GM12878 (cell line): ENCODE data around the gene SLC25A27. TPM values are rescaled to one million over a fixed set of nuclear protein-coding genes. Genes with fewer than 3 reads are reported as not detected.

Experiments used
- ATAC-seq: fragments of 200-7000 bp; cut with Tn5 transposase; 3 replicates; pipeline ENCODE4 v1.9.1; 2020; ENCODE audit warnings: mild to moderate bottlenecking, moderate library complexity
- BruUV-seq: library from RNA; stranded (reverse); fragments of 400-500 nt; replicated peaks from 2 replicates; lab custom pipeline; 2021; lab: Mats Ljungman, UMichigan
- CTCF ChIA-PET: fragments of 300-600 bp; sonication (Branson Sonifier 250); formaldehyde crosslinking; extraction: SDS; loops from one replicate; lab custom pipeline; 2021; ENCODE audit warnings: inconsistent platforms; lab: Yijun Ruan, JAX
- POLR2A ChIA-PET: fragments of 350-600 bp; formaldehyde crosslinking; extraction: SDS; loops from one replicate; lab custom pipeline; 2021; ENCODE audit warnings: inconsistent platforms; lab: Charles Lee
- RAD21 ChIA-PET: fragments of 300-600 bp; sonication (Branson Sonifier 250); formaldehyde crosslinking; loops from one replicate; lab custom pipeline; 2023; ENCODE audit warnings: antibody characterized with exemption; ENCODE audit not compliant: unreplicated experiment; lab: Charles Lee
- SMC1A ChIA-PET: fragments of 300-600 bp; sonication (Branson Sonifier 250); formaldehyde crosslinking; loops from one replicate; lab custom pipeline; 2023; ENCODE audit not compliant: unreplicated experiment, uncharacterized antibody; lab: Charles Lee
- DNase-seq: peaks from one replicate; pipeline ENCODE4 v3.0.0-alpha.2; 2011; ENCODE audit warnings: low read depth, low spot score
- FAIRE-seq: peaks from 3 replicates; lab custom pipeline; 2011; peaks lifted over from hg19 to GRCh38; lab: Jason Lieb, UNC
- H2AFZ ChIP-seq: 2 replicates; pipeline ENCODE4 v1.6.0; 2011; ENCODE audit warnings: low read depth, low read length, control low read depth; ENCODE audit not compliant: control insufficient read depth
- H3K27ac ChIP-seq: 2 replicates; pipeline ENCODE4 v1.5.1; 2011; ENCODE audit warnings: control low read depth; ENCODE audit not compliant: control insufficient read depth, insufficient read depth
- H3K27me3 ChIP-seq, 2 experiments: replicated peaks in 1 of 2; 2 replicates each; pipeline versions ENCODE4 v1.6.0 to v1.6.1; 2011; ENCODE audit warnings: low read length in 1 of 2; ENCODE audit not compliant: control insufficient read depth in 2 of 2, insufficient read depth in 2 of 2
- H3K36me3 ChIP-seq, 2 experiments: 2 replicates each; pipeline ENCODE4 v1.5.1; 2011; ENCODE audit warnings: low read length in 1 of 2; ENCODE audit not compliant: control insufficient read depth in 2 of 2, insufficient read depth in 2 of 2
- H3K4me1 ChIP-seq: 2 replicates; pipeline ENCODE4 v1.6.1; 2011; ENCODE audit warnings: mild to moderate bottlenecking, low read length, moderate library complexity, mixed read lengths; ENCODE audit not compliant: control insufficient read depth, insufficient read depth
- H3K4me2 ChIP-seq: 2 replicates; pipeline ENCODE4 v1.6.0; 2011; ENCODE audit warnings: control low read depth; ENCODE audit not compliant: control insufficient read depth, insufficient read depth
- H3K4me3 ChIP-seq: fragments of 200-600 bp; sonication (generic); 2 replicates; pipeline ENCODE4 v1.5.1; 2016
- H3K79me2 ChIP-seq: 2 replicates; pipeline ENCODE4 v1.6.0; 2011; ENCODE audit warnings: low read length; ENCODE audit not compliant: control insufficient read depth, insufficient read depth
- H3K9ac ChIP-seq: 2 replicates; pipeline ENCODE4 v1.8.0; 2011; ENCODE audit warnings: low read length, control low read depth, mixed read lengths; ENCODE audit not compliant: control insufficient read depth, insufficient read depth
- H3K9me3 ChIP-seq: replicated peaks from 3 replicates; pipeline ENCODE4 v1.5.1; 2011; ENCODE audit warnings: mild to moderate bottlenecking, low read length; ENCODE audit not compliant: control insufficient read depth, insufficient read depth
- H4K20me1 ChIP-seq: 2 replicates; pipeline ENCODE4 v1.6.0; 2011; ENCODE audit not compliant: control insufficient read depth, insufficient read depth
- BCL11A ChIP-seq: IDR thresholded peaks from 2 replicates; pipeline ENCODE4 v1.6.1; 2011; ENCODE audit warnings: low read depth, low read length
- BRCA1 ChIP-seq: IDR thresholded peaks from 2 replicates; pipeline ENCODE4 v1.6.1; 2011; ENCODE audit warnings: low read depth, low read length, improper control_type of control experiment
- FOXK2 ChIP-seq: fragments of 450-650 bp; IDR thresholded peaks from 2 replicates; pipeline ENCODE4 v1.6.1; 2017; ENCODE audit warnings: mild to moderate bottlenecking, moderate library complexity
- GATAD2B ChIP-seq: fragments of 450-650 bp; conservative IDR thresholded peaks from 2 replicates; pipeline ENCODE4 v1.6.1; 2017; ENCODE audit warnings: low read depth, mild to moderate bottlenecking, moderate library complexity
- HCFC1 ChIP-seq: fragments of 150-350 bp; IDR thresholded peaks from 2 replicates; pipeline ENCODE4 v1.6.1; 2014; ENCODE audit warnings: low read length
- JUND ChIP-seq: IDR thresholded peaks from 2 replicates; pipeline ENCODE4 v1.6.1; 2012; ENCODE audit warnings: low read depth, mild to moderate bottlenecking, low read length, improper control_type of control experiment, moderate library complexity
- KLF5 ChIP-seq: fragments of 450-650 bp; IDR thresholded peaks from 2 replicates; pipeline ENCODE4 v1.6.1; 2014; ENCODE audit warnings: mild to moderate bottlenecking; ENCODE audit not compliant: partially characterized antibody
- MYB ChIP-seq: fragments of 150-350 bp; IDR thresholded peaks from 2 replicates; pipeline ENCODE4 v1.6.1; 2014; ENCODE audit warnings: mild to moderate bottlenecking, low read depth, low read length, borderline replicate concordance
- NBN ChIP-seq: fragments of 450-650 bp; IDR thresholded peaks from 2 replicates; pipeline ENCODE4 v1.6.1; 2016
- NFYA ChIP-seq: IDR thresholded peaks from 2 replicates; pipeline ENCODE4 v1.6.1; 2011; ENCODE audit warnings: low read depth, mild to moderate bottlenecking, low read length, improper control_type of control experiment, borderline replicate concordance
- NFYB ChIP-seq: IDR thresholded peaks from 2 replicates; pipeline ENCODE4 v1.6.1; 2011; ENCODE audit warnings: low read depth, mild to moderate bottlenecking, low read length, improper control_type of control experiment, moderate library complexity; ENCODE audit not compliant: insufficient read depth
- PAX5 ChIP-seq: IDR thresholded peaks from 2 replicates; pipeline ENCODE4 v1.6.1; 2011; ENCODE audit warnings: low read depth, low read length, borderline replicate concordance
- RUNX3 ChIP-seq: IDR thresholded peaks from 2 replicates; pipeline ENCODE4 v1.6.1; 2012; ENCODE audit warnings: low read length, inconsistent platforms
- SIX5 ChIP-seq: IDR thresholded peaks from 2 replicates; pipeline ENCODE4 v1.6.1; 2011; ENCODE audit warnings: mild to moderate bottlenecking, low read depth, low read length, moderate library complexity; ENCODE audit not compliant: severe bottlenecking
- TCF12 ChIP-seq: IDR thresholded peaks from 2 replicates; pipeline ENCODE4 v1.6.1; 2011; ENCODE audit warnings: low read depth, mild to moderate bottlenecking, low read length
- USF2 ChIP-seq: IDR thresholded peaks from 2 replicates; pipeline ENCODE4 v1.6.1; 2011; ENCODE audit warnings: low read depth, low read length, improper control_type of control experiment, borderline replicate concordance
- WGBS: methylation state at CpG from one replicate; pipeline ENCODE4 v1.1.6; 2016; ENCODE audit warnings: low lambda C conversion rate; ENCODE audit not compliant: insufficient replicate concordance, insufficient coverage; ENCODE audit errors: missing lambda C conversion rate; 5-methylcytosine and 5-hydroxymethylcytosine counted together
- in situ Hi-C: fragments of 300-500 bp; cut with MboI; formaldehyde crosslinking; loops from 9 replicates; pipeline ENCODE4 v1.14.3; 2018; ENCODE audit warnings: mixed read lengths
- intact Hi-C: fragments of 100-400 bp; cut with micrococcal nuclease; formaldehyde crosslinking; loops from one replicate; pipeline ENCODE4 v1.14.2; 2022; ENCODE audit not compliant: unreplicated experiment
- polyA plus RNA-seq, 11 experiments: library from polyadenylated mRNA; depleted of rRNA in 4 of 11; unstranded in 6 of 11; stranded (reverse) in 5 of 11; fragments of >200 nt; fragmentation: Nextera tagmentation in 4 of 11; fragmentation: Illumina TruSeq in 1 of 11; extraction: Ambion mirVana in 4 of 11; extraction: Trizol in 1 of 11; gene quantifications; 1 replicate in 1 of 11; 2 replicates in 10 of 11; pipeline versions ENCODE4 v1.2.1 to v1.2.3, GENCODE V29; 2011 to 2016; ENCODE audit warnings: inconsistent platforms in 2 of 11, missing spikeins in 2 of 11, low read depth in 1 of 11
- total RNA-seq, 4 experiments: library from RNA; depleted of rRNA in 3 of 4; stranded (reverse); fragments of >200 nt in 3 of 4; fragmentation: Illumina TruSeq in 1 of 4; extraction: Trizol in 1 of 4; gene quantifications; 2 replicates each; pipeline versions ENCODE4 v1.2.1 to v1.2.3, GENCODE V29; 2013 to 2021
- TF ChIP-seq, protein P1 (sequence below): IDR thresholded peaks from 2 replicates; pipeline ENCODE4 v1.6.1; 2012; ENCODE audit warnings: low read length, inconsistent platforms
- TF ChIP-seq, protein P2 (sequence below): IDR thresholded peaks from 2 replicates; pipeline ENCODE4 v1.6.1; 2011; ENCODE audit warnings: borderline replicate concordance, low read depth, mild to moderate bottlenecking, moderate library complexity, mixed read lengths, low read length; ENCODE audit not compliant: insufficient read depth; ENCODE audit errors: extremely low read length

The SLC25A27 gene
- total and polyA plus RNA-seq, 10 of the 15 experiments (the other 5 are each of a cell fraction or from before 2014, with no cell fraction given), result not detected

DNA sequence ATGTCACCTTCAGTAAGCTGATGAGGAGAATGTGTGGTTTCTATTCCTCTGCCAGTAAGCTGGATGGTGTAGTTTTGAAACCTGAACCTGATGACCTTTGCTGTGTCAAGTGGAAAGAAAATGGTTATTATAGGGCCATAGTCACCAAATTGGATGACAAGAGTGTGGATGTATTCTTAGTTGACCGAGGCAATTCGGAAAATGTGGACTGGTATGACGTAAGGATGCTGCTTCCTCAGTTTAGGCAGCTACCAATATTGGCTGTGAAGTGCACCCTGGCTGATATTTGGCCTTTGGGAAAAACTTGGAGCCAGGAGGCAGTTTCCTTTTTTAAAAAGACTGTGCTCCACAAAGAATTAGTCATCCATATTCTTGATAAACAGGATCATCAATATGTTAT, 36.9 kb downstream of the SLC25A27 start:
- no peaks in the 10 kb centered on the region for H3K79me2 ChIP-seq
- ChIA-PET RAD21 (no interaction called here), POLR2A (no interaction called here), CTCF (interaction anchor here (1.1 kb wide), 1 partner anchor 12 kb away, joined by 3 read pairs; no protein-coding TSS in a partner anchor), SMC1A (no interaction called here)
- H3K9ac ChIP-seq, result no peak overlapping the region
- in situ Hi-C loops, result no loop called here
- no peaks in the 10 kb centered on the region for H4K20me1 ChIP-seq
- no TSS peak for BruUV-seq
- no peaks in the 10 kb centered on the region for H3K36me3 ChIP-seq
- H3K9me3 ChIP-seq, result no peaks in the 10 kb centered on the region
- FAIRE-seq (no peak), ATAC-seq (no peak), DNase-seq (no peak)
- H3K27ac ChIP-seq, result no peak overlapping the region
- H3K4me3 ChIP-seq, result no peak overlapping the region
- intact Hi-C loops, result no loop called here
- no peak overlapping the region for H3K4me2 ChIP-seq
- 37% methylated on average over 3 of the region's 3 CpGs for WGBS
- TF ChIP-seq PAX5, result no peak
- TF ChIP-seq MYB, result no peak
- TF ChIP-seq, protein P1, sequence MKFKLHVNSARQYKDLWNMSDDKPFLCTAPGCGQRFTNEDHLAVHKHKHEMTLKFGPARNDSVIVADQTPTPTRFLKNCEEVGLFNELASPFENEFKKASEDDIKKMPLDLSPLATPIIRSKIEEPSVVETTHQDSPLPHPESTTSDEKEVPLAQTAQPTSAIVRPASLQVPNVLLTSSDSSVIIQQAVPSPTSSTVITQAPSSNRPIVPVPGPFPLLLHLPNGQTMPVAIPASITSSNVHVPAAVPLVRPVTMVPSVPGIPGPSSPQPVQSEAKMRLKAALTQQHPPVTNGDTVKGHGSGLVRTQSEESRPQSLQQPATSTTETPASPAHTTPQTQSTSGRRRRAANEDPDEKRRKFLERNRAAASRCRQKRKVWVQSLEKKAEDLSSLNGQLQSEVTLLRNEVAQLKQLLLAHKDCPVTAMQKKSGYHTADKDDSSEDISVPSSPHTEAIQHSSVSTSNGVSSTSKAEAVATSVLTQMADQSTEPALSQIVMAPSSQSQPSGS, result no peak
- TF ChIP-seq NFYB, result no peak
- TF ChIP-seq, protein P2, sequence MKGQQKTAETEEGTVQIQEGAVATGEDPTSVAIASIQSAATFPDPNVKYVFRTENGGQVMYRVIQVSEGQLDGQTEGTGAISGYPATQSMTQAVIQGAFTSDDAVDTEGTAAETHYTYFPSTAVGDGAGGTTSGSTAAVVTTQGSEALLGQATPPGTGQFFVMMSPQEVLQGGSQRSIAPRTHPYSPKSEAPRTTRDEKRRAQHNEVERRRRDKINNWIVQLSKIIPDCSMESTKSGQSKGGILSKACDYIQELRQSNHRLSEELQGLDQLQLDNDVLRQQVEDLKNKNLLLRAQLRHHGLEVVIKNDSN, result no peak
- TF ChIP-seq KLF5, result no peak
- no peak for TF ChIP-seq RUNX3
- TF ChIP-seq SIX5, result no peak
- no peak for TF ChIP-seq GATAD2B
- no peak for TF ChIP-seq TCF12
- TF ChIP-seq HCFC1, result no peak
- TF ChIP-seq FOXK2, result no peak
- no peak for TF ChIP-seq USF2
- no peak for TF ChIP-seq NFYA
- no peak for TF ChIP-seq JUND
- TF ChIP-seq BCL11A, result no peak
- TF ChIP-seq BRCA1, result no peak
- no peak for TF ChIP-seq NBN
- H3K4me1 ChIP-seq, result no peaks in the 10 kb centered on the region
- H3K27me3 ChIP-seq, result no peaks in the 10 kb centered on the region; a peak in 1 of 4 replicates
- H2AFZ ChIP-seq, result no peak overlapping the region
